Mucosa of descending colon (tissue), 3 donors: Measurements from ENCODE around the gene GABRB1. TPM values are rescaled to one million over a fixed set of nuclear protein-coding genes. Genes with fewer than 3 reads are reported as not detected.
"Not testable (repeated sequence)": the region's sequence is repeated elsewhere in the genome, so short reads cannot be mapped to it uniquely, and the experiment has no call there.

ENCODE experiments used
- ATAC-seq: fragments of 200-7000 bp; cut with Tn5 transposase; one replicate; pipeline ENCODE4 v1.9.1; 2020; ENCODE audit warnings: mild to moderate bottlenecking, moderate library complexity
- DNase-seq, 3 donors: peaks; one replicate each; pipeline ENCODE4 v3.0.0-alpha.2; 2020
- H3K36me3 ChIP-seq: fragments of 200-600 bp; one replicate; pipeline ENCODE4 v1.8.0; 2021; ENCODE audit warnings: low read depth, mild to moderate bottlenecking
- H3K4me1 ChIP-seq: fragments of 200-600 bp; one replicate; pipeline ENCODE4 v1.8.0; 2021; ENCODE audit warnings: low read depth, mild to moderate bottlenecking
- H3K4me3 ChIP-seq: fragments of 200-600 bp; one replicate; pipeline ENCODE4 v1.8.0; 2021; ENCODE audit warnings: mild to moderate bottlenecking
- H3K9me3 ChIP-seq: fragments of 200-600 bp; one replicate; pipeline ENCODE4 v1.8.0; 2021; ENCODE audit warnings: mild to moderate bottlenecking
- intact Hi-C, 2 donors: fragments of 100-400 bp; cut with DNase I in 1 of 2; cut with micrococcal nuclease in 1 of 2; formaldehyde crosslinking; loops; one replicate each; pipeline versions ENCODE4 v1.11.0 to v1.11.1; 2022; cut with DNase I, micrococcal nuclease
- total RNA-seq, 3 donors: library from RNA; stranded (reverse); fragmentation: NEBNext Ultra II Directional in 2 of 3; extraction: Animal tissue kit (Norgen Biotek cat#: 25700) in 2 of 3; gene quantifications; one replicate each; pipeline versions ENCODE4 v1.2.1 to v1.2.4, GENCODE V29; 2021 to 2023
- TF ChIP-seq, protein P1 (sequence below): fragments of 200-600 bp; IDR thresholded peaks from one replicate; pipeline ENCODE4 v1.8.0; 2022; ENCODE audit warnings: antibody characterized with exemption, mild to moderate bottlenecking
- donor health status: DM: no; HTN: no; CAD: no; lungs with moderate emphysema.
- donor health status: DM: no; HTN: no; CAD: no.
- donor health status: DM: no; HTN: yes; CAD: no.

GABRB1 gene
- total RNA-seq, 3 donors from 2014 or later: 0.55 to 0.84 (median 0.82) TPM

DNA sequence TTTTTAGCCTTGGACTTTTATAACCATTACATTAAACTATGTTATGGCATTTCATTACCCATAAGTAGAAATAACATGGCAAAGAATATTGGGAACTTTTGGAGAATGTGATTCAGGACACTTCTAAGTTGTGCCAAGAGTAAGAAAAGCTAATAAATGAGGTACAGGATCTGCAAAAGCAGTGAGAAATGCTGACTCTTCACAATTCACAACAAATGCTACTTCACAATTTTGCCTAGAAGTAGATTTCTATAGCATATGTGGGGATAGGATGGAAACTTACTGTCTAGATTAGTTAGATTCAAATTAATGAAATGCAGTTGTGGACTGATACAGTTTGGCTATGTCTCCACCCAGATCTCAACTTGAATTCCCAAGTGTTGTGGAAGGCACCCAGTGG lies 258.4 kb downstream of the GABRB1 start:
- Histone ChIP-seq H3K4me3 (no peak overlapping the region), H3K9me3 (no peaks in the 10 kb centered on the region), H3K4me1 (no peaks in the 10 kb centered on the region), H3K36me3 (no peaks in the 10 kb centered on the region)
- TF ChIP-seq, protein P1, sequence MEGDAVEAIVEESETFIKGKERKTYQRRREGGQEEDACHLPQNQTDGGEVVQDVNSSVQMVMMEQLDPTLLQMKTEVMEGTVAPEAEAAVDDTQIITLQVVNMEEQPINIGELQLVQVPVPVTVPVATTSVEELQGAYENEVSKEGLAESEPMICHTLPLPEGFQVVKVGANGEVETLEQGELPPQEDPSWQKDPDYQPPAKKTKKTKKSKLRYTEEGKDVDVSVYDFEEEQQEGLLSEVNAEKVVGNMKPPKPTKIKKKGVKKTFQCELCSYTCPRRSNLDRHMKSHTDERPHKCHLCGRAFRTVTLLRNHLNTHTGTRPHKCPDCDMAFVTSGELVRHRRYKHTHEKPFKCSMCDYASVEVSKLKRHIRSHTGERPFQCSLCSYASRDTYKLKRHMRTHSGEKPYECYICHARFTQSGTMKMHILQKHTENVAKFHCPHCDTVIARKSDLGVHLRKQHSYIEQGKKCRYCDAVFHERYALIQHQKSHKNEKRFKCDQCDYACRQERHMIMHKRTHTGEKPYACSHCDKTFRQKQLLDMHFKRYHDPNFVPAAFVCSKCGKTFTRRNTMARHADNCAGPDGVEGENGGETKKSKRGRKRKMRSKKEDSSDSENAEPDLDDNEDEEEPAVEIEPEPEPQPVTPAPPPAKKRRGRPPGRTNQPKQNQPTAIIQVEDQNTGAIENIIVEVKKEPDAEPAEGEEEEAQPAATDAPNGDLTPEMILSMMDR: no peak
- DNase-seq (no peak), ATAC-seq (no peak)
- intact Hi-C loops: no loop called here

DNA sequence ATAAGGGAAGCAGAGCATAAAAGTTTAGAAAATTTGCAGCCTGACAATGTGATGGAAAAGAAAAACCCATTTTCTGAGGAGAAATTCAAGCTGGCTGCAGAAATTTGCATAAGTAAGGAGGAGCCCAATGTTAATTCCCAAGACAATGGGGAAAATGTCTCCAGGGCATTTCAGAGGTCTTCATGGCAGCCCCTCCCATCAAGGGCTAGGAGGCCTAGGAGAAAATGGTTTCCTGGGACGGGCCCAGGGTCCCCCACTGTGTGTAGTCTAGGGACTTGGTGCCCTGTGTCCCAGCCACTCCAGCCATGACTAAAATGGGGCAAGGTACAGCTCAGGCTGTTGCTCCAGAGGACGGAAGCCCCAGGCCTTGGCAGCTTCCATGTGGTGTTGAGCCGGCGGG lies 259.5 kb downstream of the GABRB1 start:
- H3K4me1 ChIP-seq, ATAC-seq, H3K9me3 ChIP-seq, DNase-seq, intact Hi-C loops, H3K36me3 ChIP-seq, H3K4me3 ChIP-seq: not testable (repeated sequence)

DNA sequence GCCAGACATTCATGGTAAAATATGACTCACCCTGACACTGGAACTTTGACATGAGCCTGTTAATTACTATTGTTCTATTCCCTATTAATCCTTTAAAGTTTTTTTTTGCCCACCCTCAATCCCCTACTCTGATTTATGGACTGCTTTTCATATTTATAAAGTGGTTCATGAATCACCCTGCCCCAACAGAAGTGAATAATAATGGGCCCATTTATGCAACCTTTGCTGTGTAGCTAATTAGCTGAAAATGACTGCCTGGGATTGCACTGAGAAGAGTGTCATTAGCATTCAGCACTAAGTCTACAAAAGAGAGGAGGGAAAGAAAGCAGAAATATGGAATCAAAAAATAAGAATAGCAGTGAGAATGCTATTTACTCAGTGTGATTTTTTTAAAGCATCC lies 277.8 kb downstream of the GABRB1 start:
- Histone ChIP-seq H3K4me3 (no peak overlapping the region), H3K36me3 (no peaks in the 10 kb centered on the region), H3K9me3 (no peaks in the 10 kb centered on the region), H3K4me1 (no peaks in the 10 kb centered on the region)
- ATAC-seq: no peak
- DNase-seq: no peak
- intact Hi-C loops: no loop called here
- TF ChIP-seq, protein P1: no peak

DNA sequence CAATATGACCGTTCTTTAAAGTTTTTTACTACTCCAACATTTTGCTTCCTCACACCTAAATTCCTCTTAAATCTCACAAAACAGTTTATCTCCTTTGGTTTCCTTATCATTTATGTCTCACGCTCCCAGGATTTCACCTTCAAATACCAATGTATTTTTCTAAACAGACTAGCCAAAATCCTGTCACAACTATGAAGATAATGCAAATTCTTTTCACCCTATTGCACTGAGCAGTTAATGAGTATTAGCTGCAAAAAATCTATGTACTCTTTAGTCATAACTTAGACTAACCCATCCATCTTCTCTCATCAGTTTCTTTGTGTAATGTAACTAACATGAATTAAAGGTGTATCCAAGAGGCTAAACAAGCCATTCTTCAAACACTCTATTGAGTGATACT lies 280.8 kb downstream of the GABRB1 start:
- DNase-seq (no peak), ATAC-seq (no peak)
- Histone ChIP-seq H3K4me1 (no peaks in the 10 kb centered on the region), H3K36me3 (no peaks in the 10 kb centered on the region), H3K9me3 (no peaks in the 10 kb centered on the region), H3K4me3 (no peak overlapping the region)
- TF ChIP-seq, protein P1: no peak
- intact Hi-C loops: no loop called here

DNA sequence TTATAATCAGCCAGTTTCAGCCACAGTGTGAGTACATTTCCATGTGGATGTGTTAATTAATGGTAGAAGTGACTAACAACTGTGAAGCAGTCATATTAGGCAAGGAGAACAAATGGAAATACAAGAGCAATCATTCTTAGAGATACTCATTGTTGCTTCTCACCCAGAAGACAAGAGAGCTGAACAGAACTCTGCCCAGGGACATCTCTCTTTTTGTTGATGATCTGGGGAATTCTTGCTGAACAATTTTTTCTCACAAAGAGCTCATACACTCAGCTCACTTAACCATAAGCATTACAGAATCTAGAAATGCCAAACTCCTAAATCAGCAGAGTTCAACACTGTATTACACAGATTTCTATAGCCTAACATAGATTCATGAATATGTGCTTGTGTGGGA lies 282.0 kb downstream of the GABRB1 start:
- Histone ChIP-seq H3K4me1 (no peaks in the 10 kb centered on the region), H3K4me3 (no peak overlapping the region), H3K9me3 (no peaks in the 10 kb centered on the region), H3K36me3 (no peaks in the 10 kb centered on the region)
- ATAC-seq (no peak), DNase-seq (no peak)
- intact Hi-C loops: no loop called here
- TF ChIP-seq, protein P1: no peak

DNA sequence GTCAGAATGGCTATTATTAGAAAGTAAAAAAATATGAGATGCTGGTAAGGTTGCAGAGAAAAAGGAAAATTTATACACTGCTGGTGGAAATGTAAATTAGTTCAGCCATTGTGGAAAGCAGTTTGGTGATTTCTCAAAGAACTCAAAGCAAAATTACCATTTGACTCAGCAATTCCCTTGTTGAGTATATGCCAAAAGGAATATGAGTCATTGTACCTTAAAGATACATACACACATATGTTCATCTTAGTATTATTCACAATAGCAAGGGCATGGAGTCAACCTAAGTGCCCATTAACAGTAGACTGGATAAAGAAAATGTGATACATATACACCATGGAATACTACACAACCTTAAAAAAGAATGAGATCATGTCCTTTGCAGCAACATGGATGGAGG lies 284.0 kb downstream of the GABRB1 start:
- no peaks in the 10 kb centered on the region for H3K4me1 ChIP-seq
- H3K4me3 ChIP-seq: no peak overlapping the region
- no peak for ATAC-seq
- intact Hi-C loops: no loop called here
- no peaks in the 10 kb centered on the region for H3K9me3 ChIP-seq
- DNase-seq: no peak
- TF ChIP-seq, protein P1: no peak
- no peaks in the 10 kb centered on the region for H3K36me3 ChIP-seq
